HCT116 (cell line): ENCODE measurements around the gene FHIT. TPM values are rescaled to one million over a fixed set of nuclear protein-coding genes. Genes with fewer than 3 reads are reported as not detected.

Experiments
- ATAC-seq: fragments of 200-7000 bp; cut with Tn5 transposase; 2 replicates; pipeline ENCODE4 v1.9.1; 2020; ENCODE audit warnings: mild to moderate bottlenecking, moderate library complexity
- BruUV-seq: library from RNA; stranded (reverse); fragments of 400-500 nt; replicated peaks from 2 replicates; lab custom pipeline; 2021; lab: Mats Ljungman, UMichigan
- CTCF ChIA-PET: fragments of 300-600 bp; sonication (Branson Sonifier 250); formaldehyde crosslinking; loops from one replicate; lab custom pipeline; 2021; ENCODE audit warnings: antibody characterized with exemption; lab: Charles Lee
- POLR2A ChIA-PET: fragments of 300-600, 350-600 bp; sonication (Branson Sonifier 250); formaldehyde crosslinking; loops from one replicate; lab custom pipeline; 2021; ENCODE audit warnings: antibody characterized with exemption; lab: Charles Lee
- RAD21 ChIA-PET, 2 experiments: fragments of 300-600 bp; sonication (Branson Sonifier 250); formaldehyde crosslinking; loops; one replicate each; lab custom pipeline; 2023; ENCODE audit warnings: low total read pairs in 2 of 2; ENCODE audit not compliant: uncharacterized antibody in 2 of 2, unreplicated experiment in 2 of 2, low non-redundant PET in 1 of 2; lab: Charles Lee
- DNase-seq: peaks from one replicate; pipeline ENCODE4 v3.0.0-alpha.2; 2010; ENCODE audit warnings: low read depth, low spot score
- H2AFZ ChIP-seq: fragments of 200-600 bp; shearing (Covaris generic), sonication (generic); 2 replicates; pipeline ENCODE4 v1.6.1; 2017; ENCODE audit warnings: low read depth, mixed run types, mixed read lengths, antibody characterized with exemption, low read length; ENCODE audit not compliant: poor library complexity, severe bottlenecking
- H3K27ac ChIP-seq: 2 replicates; pipeline ENCODE4 v1.5.1; 2012; ENCODE audit warnings: low read depth, low read length
- H3K27me3 ChIP-seq: fragments of 200-600 bp; sonication (generic); 2 replicates; pipeline ENCODE4 v1.6.1; 2016; ENCODE audit warnings: mixed run types, low read length, mixed read lengths; ENCODE audit not compliant: insufficient read depth
- H3K36me3 ChIP-seq, 2 experiments: fragments of 200-500 bp in 1 of 2; fragments of 200-600 bp in 1 of 2; sonication (Bioruptor generic) in 1 of 2; sonication (generic) in 1 of 2; 2 replicates each; pipeline versions ENCODE4 v1.5.1 to v1.6.1; 2014 to 2016; ENCODE audit warnings: low read length in 2 of 2, inconsistent platforms in 1 of 2, mixed read lengths in 1 of 2, mixed run types in 1 of 2; ENCODE audit not compliant: insufficient read depth in 2 of 2, control insufficient read depth in 1 of 2
- H3K4me1 ChIP-seq, 2 experiments: fragments of 200-600 bp in 1 of 2; sonication (generic) in 1 of 2; 2 replicates each; pipeline versions ENCODE4 v1.5.1 to v1.6.1; 2012 to 2017; ENCODE audit warnings: low read length in 2 of 2, inconsistent platforms in 1 of 2, mild to moderate bottlenecking in 1 of 2, mixed read lengths in 1 of 2, mixed run types in 1 of 2, moderate library complexity in 1 of 2; ENCODE audit not compliant: insufficient read depth in 2 of 2, control insufficient read depth in 1 of 2
- H3K4me2 ChIP-seq: fragments of 200-600 bp; sonication (generic); 2 replicates; pipeline ENCODE4 v1.6.1; 2017; ENCODE audit warnings: mixed run types, low read length, mixed read lengths
- H3K4me3 ChIP-seq, 2 experiments: fragments of 200-600 bp in 1 of 2; sonication (generic) in 1 of 2; replicated peaks in 1 of 2; 2 replicates each; pipeline ENCODE4 v1.5.1; 2011 to 2016; ENCODE audit warnings: low read length in 2 of 2, control low read depth in 1 of 2, low read depth in 1 of 2, mild to moderate bottlenecking in 1 of 2, mixed read lengths in 1 of 2, mixed run types in 1 of 2
- H3K79me2 ChIP-seq: fragments of 200-600 bp; sonication (generic); 2 replicates; pipeline ENCODE4 v1.6.1; 2017; ENCODE audit warnings: mild to moderate bottlenecking, mixed run types, low read length, moderate library complexity, mixed read lengths; ENCODE audit not compliant: insufficient read depth
- H3K9ac ChIP-seq: fragments of 200-600 bp; sonication (generic); 2 replicates; pipeline ENCODE4 v1.6.1; 2016; ENCODE audit warnings: low read length, mixed read lengths
- H3K9me2 ChIP-seq: fragments of 200-600 bp; sonication (generic), shearing (Covaris generic); 2 replicates; pipeline ENCODE4 v1.6.1; 2017; ENCODE audit warnings: mixed run types, mild to moderate bottlenecking, moderate library complexity; ENCODE audit not compliant: insufficient read depth
- H3K9me3 ChIP-seq, 2 experiments: fragments of 200-500 bp in 1 of 2; fragments of 200-600 bp in 1 of 2; sonication (Bioruptor generic) in 1 of 2; sonication (generic) in 1 of 2; 2 replicates each; pipeline ENCODE4 v1.6.1; 2014 to 2017; ENCODE audit warnings: low read length in 2 of 2, mixed read lengths in 2 of 2, inconsistent platforms in 1 of 2, low read depth in 1 of 2, mild to moderate bottlenecking in 1 of 2, mixed run types in 1 of 2, moderate library complexity in 1 of 2; ENCODE audit not compliant: control insufficient read depth in 1 of 2, insufficient read depth in 1 of 2
- H4K20me1 ChIP-seq: fragments of 200-600 bp; sonication (generic), shearing (Covaris generic); 2 replicates; pipeline ENCODE4 v1.6.1; 2017; ENCODE audit warnings: mixed run types, mild to moderate bottlenecking, moderate library complexity; ENCODE audit not compliant: insufficient read depth
- EZH2 ChIP-seq: fragments of 200-600 bp; sonication (generic); IDR thresholded peaks from 2 replicates; pipeline ENCODE4 v1.6.1; 2017; ENCODE audit warnings: antibody characterized with exemption, mixed run types
- POLR2AphosphoS5 ChIP-seq: IDR thresholded peaks from 2 replicates; pipeline ENCODE4 v1.6.1; 2011; ENCODE audit warnings: mild to moderate bottlenecking, low read depth, low read length, moderate library complexity
- RAD21 ChIP-seq: IDR thresholded peaks from 2 replicates; pipeline ENCODE4 v1.6.1; 2012; ENCODE audit warnings: low read depth, mild to moderate bottlenecking
- SP1 ChIP-seq: IDR thresholded peaks from 2 replicates; pipeline ENCODE4 v1.6.1; 2012; ENCODE audit warnings: low read depth
- SRF ChIP-seq: IDR thresholded peaks from 2 replicates; pipeline ENCODE4 v1.6.1; 2012; ENCODE audit warnings: low read depth
- TCF7L2 ChIP-seq: IDR thresholded peaks from 2 replicates; pipeline ENCODE4 v1.7.0; 2011; ENCODE audit warnings: borderline replicate concordance, inconsistent platforms; ENCODE audit not compliant: insufficient read depth, insufficient read length; ENCODE audit errors: extremely low read depth
- intact Hi-C: fragments of 100-400 bp; cut with micrococcal nuclease; formaldehyde crosslinking; loops from 2 replicates; pipeline ENCODE4 v1.10.0; 2022
- total RNA-seq: library from RNA; stranded (reverse); gene quantifications from one replicate; pipeline ENCODE4 v1.2.1, GENCODE V29; 2021; ENCODE audit not compliant: unreplicated experiment
- TF ChIP-seq, protein P1 (sequence below), 3 experiments: fragments of 200-600 bp in 1 of 3; sonication (generic) in 1 of 3; IDR thresholded peaks in 2 of 3; conservative IDR thresholded peaks in 1 of 3; 2 replicates each; pipeline ENCODE4 v1.5.1; 2012 to 2017; ENCODE audit warnings: low read depth in 2 of 3, low read length in 2 of 3, antibody characterized with exemption in 1 of 3, borderline replicate concordance in 1 of 3, control low read depth in 1 of 3, mild to moderate bottlenecking in 1 of 3, mixed read lengths in 1 of 3, mixed run types in 1 of 3, moderate library complexity in 1 of 3; ENCODE audit not compliant: insufficient read depth in 1 of 3
- TF ChIP-seq, protein P2 (sequence below): IDR thresholded peaks from 2 replicates; pipeline ENCODE4 v1.6.1; 2012; ENCODE audit warnings: low read depth

Gene FHIT
- total RNA-seq, 1 experiment from 2014 or later, result 20.1 TPM

DNA sequence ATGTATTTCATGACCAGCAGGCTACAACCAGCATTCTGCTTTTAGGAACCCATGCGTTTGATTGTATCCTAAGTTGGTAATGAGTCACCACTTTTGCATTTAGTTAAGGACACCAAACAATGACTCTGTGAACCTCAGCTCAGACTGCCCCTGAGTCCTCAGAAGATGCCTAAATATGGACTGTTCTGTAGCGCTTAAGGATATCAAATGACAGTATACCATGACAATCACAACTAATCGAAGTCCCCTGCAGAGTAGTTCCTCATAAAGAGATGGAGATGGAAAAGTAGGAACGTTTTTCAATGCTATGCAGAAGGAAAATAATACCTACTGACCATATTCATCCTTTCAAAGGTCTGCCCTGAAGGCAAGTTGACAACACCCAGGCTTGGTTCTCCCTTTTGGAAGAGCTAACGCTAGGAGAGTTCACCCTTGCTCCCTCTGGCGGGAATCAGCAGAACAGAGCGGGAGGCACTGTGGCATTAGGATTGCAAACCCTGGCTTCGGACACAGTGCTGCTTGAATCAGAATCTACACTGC, 508.6 kb downstream of the FHIT start:
- H3K27me3 ChIP-seq, result no peaks in the 10 kb centered on the region
- H3K4me3 ChIP-seq, result no peak overlapping the region
- RAD21 ChIA-PET, result no interaction called here
- CTCF ChIA-PET, result no interaction called here
- intact Hi-C loops, result loop anchor here (5.0 to 10.0 kb wide), 2 partner anchors 1165 to 1748 kb away; no protein-coding TSS in a partner anchor
- H3K4me1 ChIP-seq, result no peaks in the 10 kb centered on the region
- no peak overlapping the region for H3K9ac ChIP-seq
- no peaks in the 10 kb centered on the region for H3K9me3 ChIP-seq
- H3K9me2 ChIP-seq, result no peaks in the 10 kb centered on the region
- no peaks in the 10 kb centered on the region for H3K79me2 ChIP-seq
- H3K4me2 ChIP-seq, result no peak overlapping the region
- POLR2A ChIA-PET, result no interaction called here
- DNase-seq (no peak), ATAC-seq (peak; percentile 72)
- TF ChIP-seq RAD21 (peak; percentile 34; the same call in 1 of the 2 replicates), TCF7L2 (no peak), EZH2 (no peak), SRF (no peak), SP1 (no peak), POLR2AphosphoS5 (no peak)
- TF ChIP-seq, protein P1, sequence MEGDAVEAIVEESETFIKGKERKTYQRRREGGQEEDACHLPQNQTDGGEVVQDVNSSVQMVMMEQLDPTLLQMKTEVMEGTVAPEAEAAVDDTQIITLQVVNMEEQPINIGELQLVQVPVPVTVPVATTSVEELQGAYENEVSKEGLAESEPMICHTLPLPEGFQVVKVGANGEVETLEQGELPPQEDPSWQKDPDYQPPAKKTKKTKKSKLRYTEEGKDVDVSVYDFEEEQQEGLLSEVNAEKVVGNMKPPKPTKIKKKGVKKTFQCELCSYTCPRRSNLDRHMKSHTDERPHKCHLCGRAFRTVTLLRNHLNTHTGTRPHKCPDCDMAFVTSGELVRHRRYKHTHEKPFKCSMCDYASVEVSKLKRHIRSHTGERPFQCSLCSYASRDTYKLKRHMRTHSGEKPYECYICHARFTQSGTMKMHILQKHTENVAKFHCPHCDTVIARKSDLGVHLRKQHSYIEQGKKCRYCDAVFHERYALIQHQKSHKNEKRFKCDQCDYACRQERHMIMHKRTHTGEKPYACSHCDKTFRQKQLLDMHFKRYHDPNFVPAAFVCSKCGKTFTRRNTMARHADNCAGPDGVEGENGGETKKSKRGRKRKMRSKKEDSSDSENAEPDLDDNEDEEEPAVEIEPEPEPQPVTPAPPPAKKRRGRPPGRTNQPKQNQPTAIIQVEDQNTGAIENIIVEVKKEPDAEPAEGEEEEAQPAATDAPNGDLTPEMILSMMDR (IDR thresholded peaks at IDR 0.05 in 2 of 3, conservative IDR thresholded peaks at IDR 0.05 in 1 of 3; ENCODE audit: borderline replicate concordance in 1 of 3, insufficient read depth in 1 of 3, low read depth in 2 of 3, low read length in 2 of 3), result peak; percentile 14 to 44 (median 37); a peak in 4 of 6 replicates
- TF ChIP-seq, protein P2, sequence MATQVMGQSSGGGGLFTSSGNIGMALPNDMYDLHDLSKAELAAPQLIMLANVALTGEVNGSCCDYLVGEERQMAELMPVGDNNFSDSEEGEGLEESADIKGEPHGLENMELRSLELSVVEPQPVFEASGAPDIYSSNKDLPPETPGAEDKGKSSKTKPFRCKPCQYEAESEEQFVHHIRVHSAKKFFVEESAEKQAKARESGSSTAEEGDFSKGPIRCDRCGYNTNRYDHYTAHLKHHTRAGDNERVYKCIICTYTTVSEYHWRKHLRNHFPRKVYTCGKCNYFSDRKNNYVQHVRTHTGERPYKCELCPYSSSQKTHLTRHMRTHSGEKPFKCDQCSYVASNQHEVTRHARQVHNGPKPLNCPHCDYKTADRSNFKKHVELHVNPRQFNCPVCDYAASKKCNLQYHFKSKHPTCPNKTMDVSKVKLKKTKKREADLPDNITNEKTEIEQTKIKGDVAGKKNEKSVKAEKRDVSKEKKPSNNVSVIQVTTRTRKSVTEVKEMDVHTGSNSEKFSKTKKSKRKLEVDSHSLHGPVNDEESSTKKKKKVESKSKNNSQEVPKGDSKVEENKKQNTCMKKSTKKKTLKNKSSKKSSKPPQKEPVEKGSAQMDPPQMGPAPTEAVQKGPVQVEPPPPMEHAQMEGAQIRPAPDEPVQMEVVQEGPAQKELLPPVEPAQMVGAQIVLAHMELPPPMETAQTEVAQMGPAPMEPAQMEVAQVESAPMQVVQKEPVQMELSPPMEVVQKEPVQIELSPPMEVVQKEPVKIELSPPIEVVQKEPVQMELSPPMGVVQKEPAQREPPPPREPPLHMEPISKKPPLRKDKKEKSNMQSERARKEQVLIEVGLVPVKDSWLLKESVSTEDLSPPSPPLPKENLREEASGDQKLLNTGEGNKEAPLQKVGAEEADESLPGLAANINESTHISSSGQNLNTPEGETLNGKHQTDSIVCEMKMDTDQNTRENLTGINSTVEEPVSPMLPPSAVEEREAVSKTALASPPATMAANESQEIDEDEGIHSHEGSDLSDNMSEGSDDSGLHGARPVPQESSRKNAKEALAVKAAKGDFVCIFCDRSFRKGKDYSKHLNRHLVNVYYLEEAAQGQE, result no peak
- BruUV-seq, result no TSS peak
- no peaks in the 10 kb centered on the region for H3K36me3 ChIP-seq
- no peak overlapping the region for H2AFZ ChIP-seq
- H4K20me1 ChIP-seq, result no peaks in the 10 kb centered on the region
- H3K27ac ChIP-seq, result no peak overlapping the region
